GM21717 (cell line): ENCODE data around the gene LITAF.
"Not testable (repeated sequence)": the region's sequence is repeated elsewhere in the genome, so short reads cannot be mapped to it uniquely, and the experiment has no call there.

Source experiments
- ATAC-seq: cut with Tn5 transposase; IDR thresholded peaks from one replicate; pipeline ENCODE4 v1.9.1; 2021; ENCODE audit warnings: mild to moderate bottlenecking, moderate library complexity; ENCODE audit not compliant: unreplicated experiment

Gene LITAF

GRCh38 chr16:11576427-11577289, 10.1 kb downstream of the LITAF start:
- peak; percentile 68 for ATAC-seq

GRCh38 chr16:11575223-11575589, 11.5 kb downstream of the LITAF start:
- ATAC-seq, result no peak

GRCh38 chr16:11572301-11572995, 14.3 kb downstream of the LITAF start:
- ATAC-seq, result no peak

DNA sequence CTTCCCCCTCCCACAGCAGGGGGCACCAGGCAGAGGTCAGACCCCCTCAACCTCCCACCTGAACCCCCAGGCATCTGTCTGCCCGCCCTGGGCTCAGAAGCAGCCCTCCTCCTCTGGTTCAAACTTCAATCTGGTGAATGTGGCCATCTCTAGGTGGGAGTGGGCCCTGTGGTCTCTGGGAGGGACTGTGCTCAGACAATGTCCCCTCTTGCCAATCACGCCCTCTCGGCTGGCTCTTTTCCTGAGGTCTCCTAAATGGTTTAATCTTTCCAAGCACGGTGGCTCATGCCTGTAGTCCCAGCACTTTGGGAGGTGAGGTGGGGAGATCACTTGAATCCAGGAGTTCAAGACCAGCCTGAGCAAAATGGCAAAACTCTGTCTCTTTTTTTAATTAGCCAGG, 15.2 kb downstream of the LITAF start:
- ATAC-seq, result no peak

DNA sequence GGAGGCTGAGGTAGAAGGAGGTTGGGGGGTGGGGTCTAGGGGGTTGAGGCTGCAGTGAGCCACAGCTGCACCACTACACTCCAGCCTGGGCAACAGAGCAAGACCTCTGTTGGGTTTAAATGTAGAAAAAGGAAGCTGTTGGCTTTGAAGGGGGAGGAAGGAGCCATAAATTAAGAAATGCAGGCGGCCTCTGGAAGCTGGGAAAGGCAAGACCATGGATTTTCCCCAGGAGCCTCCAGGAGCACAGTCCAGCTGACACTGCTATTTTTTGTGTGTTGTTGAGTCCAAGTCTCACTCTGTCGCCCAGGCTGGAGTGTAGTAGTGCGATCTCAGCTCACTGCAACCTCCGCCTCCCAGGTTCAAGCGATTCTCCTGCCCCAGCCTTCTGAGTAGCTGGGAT, 15.9 kb downstream of the LITAF start:
- no peak for ATAC-seq

DNA sequence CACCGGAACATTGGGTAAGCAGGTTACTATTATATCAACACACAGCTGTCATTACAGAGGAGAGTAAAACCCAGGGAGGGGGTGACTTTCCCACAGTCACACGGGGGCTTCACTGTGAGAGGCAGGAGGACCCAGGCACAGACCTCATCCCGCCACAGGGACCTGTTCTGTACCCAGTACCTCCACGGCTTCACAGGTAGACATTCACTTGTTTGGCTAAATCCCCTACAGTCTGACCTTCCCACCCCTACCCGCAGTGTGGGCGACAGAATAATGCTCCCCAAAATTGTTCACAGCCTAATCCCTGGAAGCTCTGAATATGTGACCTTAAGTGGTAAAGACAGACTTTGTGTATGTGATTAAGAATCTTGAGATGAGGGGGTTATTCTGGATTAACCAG, 16.5 kb downstream of the LITAF start:
- ATAC-seq, result no peak

DNA sequence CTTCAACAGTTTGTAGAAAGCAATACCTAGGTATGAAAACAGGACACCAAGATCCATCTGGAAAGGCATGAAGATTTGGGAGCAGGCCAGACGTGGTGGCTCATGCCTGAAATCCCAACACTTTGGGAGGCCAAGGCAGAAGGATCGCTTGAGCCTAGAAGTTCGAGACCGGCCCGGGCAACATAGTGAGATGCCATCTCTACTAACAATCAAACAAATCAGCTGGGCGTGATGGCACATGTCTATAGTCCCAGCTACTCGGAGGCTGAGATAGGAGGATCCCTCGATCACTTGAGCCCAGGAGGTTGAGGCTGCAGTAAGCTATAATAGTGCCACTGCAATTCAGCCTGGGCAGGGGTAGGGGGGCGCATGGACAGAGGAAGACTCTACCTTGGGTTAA, 20.3 kb downstream of the LITAF start:
- ATAC-seq, result no peak

- ATAC-seq, result no peak
Observed at GRCh38 chr16:11565665-11566064, 21.1 kb downstream of the LITAF start.

DNA sequence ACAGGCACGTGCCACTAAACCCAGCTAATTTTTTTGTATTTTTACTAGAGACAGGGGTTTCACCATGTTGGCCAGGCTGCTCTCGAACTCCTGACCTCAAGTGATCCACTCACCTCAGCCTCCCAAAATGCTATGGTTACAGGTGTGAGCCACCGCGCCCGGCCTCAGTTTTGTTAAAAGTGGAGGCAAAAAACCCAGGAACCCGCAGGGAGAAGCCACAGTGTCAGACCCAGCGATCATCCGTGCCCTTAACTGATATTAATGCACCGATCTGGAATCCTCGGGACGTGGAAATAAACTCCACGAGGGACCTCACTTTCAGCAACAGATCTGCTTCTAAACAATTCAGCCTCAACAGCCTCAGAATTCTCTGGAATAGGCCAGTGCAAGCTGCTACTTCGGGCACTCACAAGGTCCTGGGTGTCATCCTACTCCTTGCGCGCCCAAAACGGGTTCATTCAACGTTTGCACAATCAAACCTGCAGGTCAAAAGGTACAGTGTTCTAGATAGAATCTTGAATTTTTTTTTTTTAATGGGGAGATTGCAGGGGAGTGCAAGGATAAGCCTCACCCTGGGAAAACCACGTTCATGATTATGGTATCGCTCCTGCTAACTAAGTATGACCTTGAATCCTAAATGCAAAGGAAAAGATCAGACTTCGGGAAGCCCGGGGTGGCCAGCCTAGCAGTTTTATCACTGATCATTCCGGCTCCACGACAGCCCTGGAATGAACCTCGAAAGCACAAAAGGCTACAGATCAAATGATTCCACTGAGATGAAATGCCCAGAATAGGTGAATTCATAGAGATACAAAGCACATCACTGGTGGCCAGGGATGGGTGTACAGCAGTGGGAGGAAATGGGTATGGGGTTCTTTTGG, 22.4 kb downstream of the LITAF start:
- no peak for ATAC-seq

GRCh38 chr16:11563493-11564040, 23.2 kb downstream of the LITAF start:
- no peak for ATAC-seq

GRCh38 chr16:11562941-11563340, 23.8 kb downstream of the LITAF start:
- ATAC-seq, result no peak

DNA sequence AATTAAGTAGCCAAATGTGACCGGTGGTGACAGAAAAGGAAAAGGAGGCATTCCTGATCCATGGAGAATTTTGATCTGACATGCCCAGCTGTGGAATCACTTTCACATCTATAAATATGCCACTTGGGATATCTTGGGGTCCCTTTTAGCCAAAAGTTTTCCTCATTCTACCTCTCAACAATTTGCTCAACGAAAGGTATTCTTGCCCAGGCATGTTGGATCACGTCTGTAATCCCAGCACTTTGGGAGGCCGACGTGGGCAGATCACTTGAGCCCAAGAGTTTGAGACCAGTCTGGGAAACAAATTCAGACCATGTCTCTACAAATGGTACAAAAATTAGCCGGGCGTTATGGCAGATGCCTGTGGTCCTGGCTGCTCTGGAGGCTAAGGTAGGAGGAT, 24.3 kb downstream of the LITAF start:
- no peak for ATAC-seq

DNA sequence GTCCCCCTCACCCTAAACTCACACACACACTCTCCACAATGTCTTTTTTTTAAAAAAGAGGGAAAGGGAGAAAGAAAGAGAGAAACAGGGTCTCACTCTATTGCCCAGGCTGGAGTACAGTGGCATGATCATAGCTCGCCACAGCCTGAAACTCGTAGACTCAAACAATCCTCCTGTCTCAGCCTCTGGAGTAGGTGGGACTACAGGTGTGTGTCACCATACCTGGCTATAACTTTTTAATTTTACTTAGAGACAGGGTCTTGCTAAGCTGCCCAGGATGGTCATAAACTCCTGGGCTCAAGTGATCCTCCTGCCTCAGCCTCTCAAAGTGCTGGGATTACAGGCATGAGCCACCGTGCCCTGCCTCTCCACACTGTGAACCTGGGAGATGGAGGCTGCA, 24.9 kb downstream of the LITAF start:
- ATAC-seq, result no peak

DNA sequence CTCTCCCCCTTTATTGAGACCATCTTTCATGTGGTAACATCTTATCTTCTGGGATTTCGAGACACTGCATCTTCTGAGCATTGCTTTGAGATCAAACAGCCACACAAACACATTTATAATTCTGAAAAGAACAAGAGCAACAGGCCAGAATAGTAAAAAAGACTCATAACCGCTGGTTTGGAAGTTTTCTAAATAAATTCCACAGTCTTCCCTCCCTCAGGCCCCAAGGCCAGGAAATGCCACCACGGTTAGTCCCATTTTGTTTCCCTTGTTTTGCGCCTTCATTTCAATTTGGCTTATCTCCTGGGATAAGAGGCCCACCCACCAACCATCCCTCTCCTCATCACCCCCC, 25.3 kb downstream of the LITAF start:
- no peak for ATAC-seq

GRCh38 chr16:11560701-11561453, 25.8 kb downstream of the LITAF start:
- no peak for ATAC-seq

DNA sequence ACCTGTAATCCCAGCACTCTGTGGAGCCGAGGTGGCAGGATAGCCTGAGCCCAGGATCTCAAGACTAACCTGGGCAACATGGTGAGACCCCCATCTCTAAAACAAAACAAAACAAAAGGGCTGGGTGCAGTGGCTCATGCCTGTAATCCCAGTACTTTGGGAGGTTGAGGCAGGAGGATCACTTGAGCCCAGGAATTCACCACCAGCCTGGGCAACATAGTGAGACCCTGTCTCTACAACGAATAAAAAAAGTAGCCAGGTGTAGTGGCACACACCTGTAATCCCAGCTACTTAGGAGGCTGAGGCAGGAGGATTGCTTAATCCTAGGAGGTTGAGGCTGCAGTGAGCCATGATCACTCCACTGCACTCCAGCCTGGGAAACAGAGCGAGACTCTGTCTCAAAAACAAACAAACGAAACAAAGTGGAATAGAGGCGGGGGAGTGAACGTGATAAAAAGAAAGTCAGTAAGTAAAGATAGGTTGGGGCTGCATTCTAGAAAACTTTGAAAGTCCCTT, 28.4 kb downstream of the LITAF start:
- ATAC-seq, result not testable (repeated sequence)

DNA sequence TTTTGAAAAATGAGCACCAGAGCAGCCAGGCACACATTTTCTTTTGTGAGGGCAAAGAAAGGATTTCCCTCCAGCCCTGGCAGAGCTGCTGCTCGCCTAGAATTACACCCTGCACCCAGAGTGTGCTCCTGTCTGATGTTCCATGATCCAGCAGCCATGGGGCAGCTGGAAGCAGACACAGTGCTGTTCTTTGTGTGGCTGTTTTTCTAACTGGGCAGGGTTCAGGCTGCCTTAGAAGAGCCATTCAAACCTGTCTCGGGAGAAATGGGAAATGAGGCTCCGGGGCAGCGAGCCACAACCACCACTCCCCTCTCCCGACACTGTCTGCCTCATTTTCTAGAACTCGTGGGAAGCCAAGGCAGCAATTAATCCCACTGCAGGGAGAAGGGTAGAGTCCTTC, 28.9 kb downstream of the LITAF start:
- no peak for ATAC-seq

- no peak for ATAC-seq
Observed at GRCh38 chr16:11556945-11557720, 29.6 kb downstream of the LITAF start.

GRCh38 chr16:11556214-11556819, 30.4 kb downstream of the LITAF start:
- no peak for ATAC-seq
